ENCODE data around the gene ANAPC15.

DNA sequence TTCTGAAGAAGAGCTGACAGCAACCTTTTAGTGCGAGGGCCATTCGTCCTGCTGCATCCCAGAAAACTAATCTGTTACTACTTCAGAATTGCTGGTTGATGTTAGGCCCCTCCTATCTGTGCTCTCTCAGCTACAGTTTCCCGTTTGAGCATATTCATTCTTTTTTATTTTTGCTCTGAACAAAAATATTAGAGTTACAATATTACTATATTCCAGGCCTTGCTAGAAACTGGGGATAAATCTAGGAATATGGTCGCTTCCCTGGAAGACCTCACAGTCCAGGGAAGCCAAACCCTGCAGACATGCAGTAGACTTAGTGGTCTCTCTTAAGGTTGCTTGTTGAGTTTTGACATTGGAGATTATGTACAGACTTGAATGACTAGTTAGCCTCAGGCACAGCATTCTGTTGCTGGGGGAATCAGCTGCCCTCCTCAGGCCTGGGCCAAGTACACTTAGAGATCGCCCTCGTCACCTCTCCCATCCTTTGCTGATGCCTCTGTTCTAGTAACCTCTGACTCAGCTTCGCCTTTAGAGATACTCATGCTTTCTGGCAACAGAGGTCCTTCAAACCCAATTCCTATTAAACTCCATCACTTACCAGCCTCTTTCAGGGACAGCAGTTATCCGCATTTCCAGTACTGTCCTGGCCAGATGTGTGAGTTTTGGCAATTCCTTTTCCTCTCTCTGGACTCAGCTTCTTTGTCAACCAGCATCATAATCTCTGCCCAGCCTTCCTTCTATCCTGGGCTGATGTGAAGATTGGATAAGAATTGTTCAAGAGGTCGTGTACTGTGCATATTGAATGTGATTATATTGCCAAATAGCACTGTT lies 698 bp upstream of the ANAPC15 start:
- TF ChIP-seq, protein P1, sequence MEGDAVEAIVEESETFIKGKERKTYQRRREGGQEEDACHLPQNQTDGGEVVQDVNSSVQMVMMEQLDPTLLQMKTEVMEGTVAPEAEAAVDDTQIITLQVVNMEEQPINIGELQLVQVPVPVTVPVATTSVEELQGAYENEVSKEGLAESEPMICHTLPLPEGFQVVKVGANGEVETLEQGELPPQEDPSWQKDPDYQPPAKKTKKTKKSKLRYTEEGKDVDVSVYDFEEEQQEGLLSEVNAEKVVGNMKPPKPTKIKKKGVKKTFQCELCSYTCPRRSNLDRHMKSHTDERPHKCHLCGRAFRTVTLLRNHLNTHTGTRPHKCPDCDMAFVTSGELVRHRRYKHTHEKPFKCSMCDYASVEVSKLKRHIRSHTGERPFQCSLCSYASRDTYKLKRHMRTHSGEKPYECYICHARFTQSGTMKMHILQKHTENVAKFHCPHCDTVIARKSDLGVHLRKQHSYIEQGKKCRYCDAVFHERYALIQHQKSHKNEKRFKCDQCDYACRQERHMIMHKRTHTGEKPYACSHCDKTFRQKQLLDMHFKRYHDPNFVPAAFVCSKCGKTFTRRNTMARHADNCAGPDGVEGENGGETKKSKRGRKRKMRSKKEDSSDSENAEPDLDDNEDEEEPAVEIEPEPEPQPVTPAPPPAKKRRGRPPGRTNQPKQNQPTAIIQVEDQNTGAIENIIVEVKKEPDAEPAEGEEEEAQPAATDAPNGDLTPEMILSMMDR (conservative IDR thresholded peaks at IDR 0.05) = no peak
- TF ChIP-seq ZFX (IDR thresholded peaks at IDR 0.05) = no peak

Measured in C4-2B (cell line).